GM21723 (cell line): Measurements from ENCODE around the gene BATF.

ENCODE experiments used
- ATAC-seq: cut with Tn5 transposase; IDR thresholded peaks from one replicate; pipeline ENCODE4 v1.9.1; 2021; ENCODE audit warnings: mild to moderate bottlenecking, moderate library complexity; ENCODE audit not compliant: unreplicated experiment

BATF gene

GRCh38 chr14:75499084-75499875 is 23.0 kb upstream of the BATF start:
- peak; percentile 64 for ATAC-seq

DNA sequence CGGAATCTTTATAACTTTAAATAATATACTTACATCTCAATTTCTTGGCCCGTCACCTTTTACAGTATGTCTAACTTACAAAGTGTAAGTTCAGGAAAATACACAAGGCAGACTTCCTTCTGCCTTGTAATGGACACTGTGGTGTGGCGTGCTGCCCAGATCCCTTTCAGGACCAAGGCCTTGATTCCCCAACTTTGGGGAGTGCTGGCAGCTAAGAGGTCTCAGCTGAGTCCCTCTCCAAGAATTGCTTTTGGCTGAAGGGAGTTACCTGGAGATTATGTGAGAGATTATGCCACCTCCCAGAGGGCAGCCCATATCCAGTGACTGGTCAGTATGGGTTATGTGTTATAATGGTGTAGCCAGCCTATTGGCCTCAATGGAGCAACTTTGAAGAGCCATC is 21.2 kb upstream of the BATF start:
- ATAC-seq: no peak

DNA sequence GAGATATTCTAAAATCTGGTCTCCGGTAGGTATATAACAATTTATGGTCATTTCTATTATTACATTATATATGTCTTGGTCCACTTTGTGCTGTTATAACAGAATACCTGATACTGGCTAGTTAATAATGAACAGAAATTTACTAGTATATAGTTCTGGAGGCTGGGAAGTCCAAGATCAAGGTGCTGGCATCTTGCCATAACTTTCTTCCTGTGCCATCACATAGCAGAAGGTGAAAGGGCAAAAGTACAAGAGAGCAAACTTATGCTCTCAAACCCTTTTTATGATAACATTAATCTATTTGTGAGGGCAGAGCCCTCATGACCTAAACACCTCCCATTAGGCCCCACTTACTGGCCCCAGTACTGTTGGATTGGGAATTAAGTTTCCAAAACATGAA is 17.9 kb upstream of the BATF start:
- ATAC-seq: no peak

- no peak for ATAC-seq
Measured at GRCh38 chr14:75506930-75507329, 15.3 kb upstream of the BATF start.

DNA sequence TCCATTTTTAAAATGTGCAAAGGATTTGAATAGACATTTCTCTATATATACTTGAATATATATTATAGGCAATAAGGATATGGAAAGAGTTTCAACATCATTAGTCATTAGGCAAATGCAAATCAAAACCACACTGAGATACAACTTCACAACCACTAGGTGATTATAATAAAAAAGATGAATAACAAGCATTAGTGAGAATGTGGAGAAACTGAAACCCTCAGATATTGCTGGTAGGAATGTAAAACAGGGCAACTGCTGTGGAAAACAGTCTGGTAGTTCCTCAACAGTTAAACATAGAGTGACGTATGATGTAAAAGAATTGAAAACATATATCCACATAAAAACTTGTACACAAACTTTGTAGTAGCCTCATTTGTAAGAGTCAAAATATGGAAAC is 11.7 kb upstream of the BATF start:
- no peak for ATAC-seq

- no peak for ATAC-seq
Measured at GRCh38 chr14:75511201-75511600, 11.1 kb upstream of the BATF start.

GRCh38 chr14:75513911-75514672 is 8.2 kb upstream of the BATF start:
- ATAC-seq: peak; percentile 48

DNA sequence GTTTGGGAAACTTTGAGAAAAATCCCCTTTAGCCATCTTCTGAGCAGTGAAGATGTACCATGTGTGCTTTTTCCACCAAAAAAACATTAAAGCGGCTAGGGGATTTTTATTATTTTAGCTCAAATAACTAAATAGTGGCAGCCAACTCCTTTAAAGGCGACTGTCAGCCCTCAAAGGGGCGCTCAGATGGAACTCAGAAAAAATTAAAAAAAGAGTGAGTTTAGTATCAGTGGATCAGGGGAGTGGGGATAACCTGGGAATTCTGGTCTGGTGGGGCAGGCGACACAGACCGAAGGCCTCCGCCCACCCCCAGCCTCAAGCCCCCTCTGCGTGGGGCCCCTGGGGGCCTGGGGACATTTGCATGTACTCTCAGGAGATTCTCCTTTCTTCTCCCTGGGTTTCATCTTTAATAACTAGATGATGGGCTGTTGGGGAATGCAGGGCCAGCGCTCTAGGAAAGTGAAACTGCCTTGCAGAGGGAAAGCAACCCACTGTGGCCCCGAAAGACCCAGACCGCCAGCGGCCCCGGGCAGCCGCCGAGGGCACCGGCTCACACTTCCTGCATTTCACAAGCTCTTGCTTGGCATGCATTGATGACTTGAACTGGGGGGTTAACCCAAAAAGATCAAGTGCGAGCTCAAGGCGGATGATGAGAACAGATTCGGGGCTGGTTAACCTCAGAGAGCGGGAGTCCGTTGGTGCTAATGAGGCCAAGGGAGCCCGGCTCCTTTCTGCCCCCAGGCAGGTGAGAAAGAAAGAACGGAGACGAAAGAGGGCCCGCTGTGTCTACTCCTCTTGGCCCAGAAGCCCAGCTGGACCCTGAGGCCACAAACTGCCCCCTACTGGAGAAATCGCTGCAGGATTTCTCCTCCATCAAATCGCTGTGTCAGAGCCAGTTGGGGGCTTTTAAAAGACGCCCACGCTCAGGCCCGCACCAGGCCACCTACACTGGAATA is 7.3 kb upstream of the BATF start:
- peak; percentile 49 for ATAC-seq

DNA sequence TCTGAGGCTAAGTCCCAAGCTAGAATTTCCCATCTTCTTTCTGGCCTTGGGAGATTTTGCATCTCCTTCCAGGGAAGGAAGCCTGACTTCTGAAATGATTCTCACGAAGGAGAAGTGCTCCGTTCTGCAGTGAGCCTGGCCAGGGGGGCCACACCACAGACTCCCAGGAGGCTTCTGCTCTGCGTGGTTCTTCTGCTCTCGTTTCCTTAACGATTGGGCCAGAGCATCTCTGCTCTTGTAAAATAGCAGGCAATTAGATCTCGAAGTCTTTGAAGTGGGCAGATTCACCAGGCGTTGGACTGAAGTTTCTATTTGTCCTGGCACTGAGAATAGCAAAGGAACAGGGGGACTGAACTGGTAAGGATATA is 6.7 kb upstream of the BATF start:
- ATAC-seq: peak; percentile 39

DNA sequence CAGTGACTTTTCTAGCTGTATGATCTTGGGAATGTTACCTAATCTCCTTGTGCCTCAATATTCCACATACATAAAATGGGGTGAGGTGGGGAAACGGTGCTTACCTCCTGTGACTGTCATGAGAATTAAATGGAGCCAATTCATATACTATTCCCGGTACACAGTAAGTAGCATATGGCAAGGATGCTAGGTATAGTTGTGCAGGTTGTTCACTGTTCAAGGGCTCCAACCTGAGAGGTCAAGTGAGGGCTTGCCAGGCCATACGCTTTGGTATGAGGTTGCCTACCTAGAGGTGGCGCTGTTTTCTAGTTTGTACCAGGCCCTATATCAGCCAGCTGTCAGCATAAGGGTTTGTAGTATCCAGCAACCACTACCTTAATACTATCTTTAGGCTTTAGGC is 3.6 kb upstream of the BATF start:
- no peak for ATAC-seq

- ATAC-seq: no peak
Measured at GRCh38 chr14:75519394-75519793, 2.9 kb upstream of the BATF start.

GRCh38 chr14:75519826-75520728 is 2.2 kb upstream of the BATF start:
- ATAC-seq: no peak

GRCh38 chr14:75520852-75521251 is 1.4 kb upstream of the BATF start:
- ATAC-seq: no peak

GRCh38 chr14:75521415-75522199 is 662 bp upstream of the BATF start:
- ATAC-seq: peak; percentile 30

DNA sequence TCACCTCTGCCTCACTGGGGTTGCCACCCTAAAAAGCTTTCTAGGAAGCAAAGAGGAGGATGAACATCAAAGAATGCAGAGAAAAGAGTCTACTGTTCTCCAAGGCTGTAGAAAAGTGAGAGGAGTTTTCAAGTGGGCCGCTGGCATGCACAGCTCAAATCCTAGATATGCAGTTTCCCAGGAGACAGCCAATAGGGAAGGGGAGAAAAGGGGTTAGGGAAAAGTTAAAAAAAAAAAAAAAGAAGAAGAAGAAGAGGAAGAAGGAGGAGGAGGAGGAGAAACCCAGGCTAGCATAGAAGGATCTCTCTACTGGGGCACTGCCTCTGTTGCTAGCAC is 682 bp downstream of the BATF start:
- ATAC-seq: no peak

DNA sequence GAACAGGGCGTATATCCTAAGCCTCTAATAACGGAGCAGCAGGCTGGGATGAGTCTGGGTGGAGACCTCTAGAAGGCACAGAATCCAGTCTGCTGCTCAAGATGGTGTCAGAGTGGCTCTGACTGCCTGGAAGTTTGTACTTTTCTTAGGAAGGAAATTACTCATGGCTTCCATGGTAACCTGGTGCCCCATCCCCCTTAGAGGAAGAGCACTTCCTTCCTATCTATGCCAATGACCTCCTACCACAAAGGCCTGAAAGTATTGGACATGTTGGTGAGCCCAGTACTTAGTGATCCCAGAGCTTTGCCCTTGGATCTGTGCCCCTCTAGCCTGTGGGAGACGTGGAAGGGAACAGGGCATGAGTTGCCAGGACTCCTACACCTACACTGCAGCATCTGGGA is 1.5 kb downstream of the BATF start:
- ATAC-seq: no peak

DNA sequence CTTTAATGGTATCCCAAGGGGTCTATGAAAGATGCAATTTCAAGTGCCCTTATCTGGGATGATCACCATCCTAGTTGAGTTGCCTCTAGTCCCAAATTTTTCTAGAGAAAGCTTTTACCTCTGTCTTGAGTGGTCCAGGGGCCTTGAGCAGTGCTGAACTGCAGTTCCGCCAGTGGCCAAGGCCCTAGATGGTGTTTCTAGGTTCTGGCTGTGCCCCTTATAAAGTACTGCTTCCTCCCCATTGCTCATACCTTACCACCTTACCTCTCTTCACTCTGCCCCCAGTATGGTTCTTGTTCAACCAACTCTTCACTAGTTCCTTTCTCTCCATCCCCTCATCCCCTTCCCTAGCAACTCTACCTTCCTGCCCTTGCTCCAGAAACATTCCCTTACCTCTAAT is 3.7 kb downstream of the BATF start:
- ATAC-seq: no peak

- ATAC-seq: no peak
Measured at GRCh38 chr14:75527449-75528163, 5.3 kb downstream of the BATF start.

- no peak for ATAC-seq
Measured at GRCh38 chr14:75531256-75531655, 9.0 kb downstream of the BATF start.
